GM23248 (cell line): Measurements from ENCODE around the gene LUC7L. TPM values are rescaled to one million over a fixed set of nuclear protein-coding genes. Genes with fewer than 3 reads are reported as not detected.

Experiments used
- DNase-seq: peaks from one replicate; pipeline ENCODE4 v3.0.0-alpha.2; 2015
- H2AFZ ChIP-seq: fragments of 200-600 bp; sonication (generic); 2 replicates; pipeline ENCODE4 v1.6.1; 2016; ENCODE audit warnings: antibody characterized with exemption
- H3F3A ChIP-seq: fragments of 200-600 bp; sonication (generic); 2 replicates; pipeline ENCODE4 v1.6.1; 2016; ENCODE audit warnings: mild to moderate bottlenecking, antibody characterized with exemption, mixed run types; ENCODE audit not compliant: insufficient read depth
- H3K27ac ChIP-seq: fragments of 200-600 bp; sonication (generic); 2 replicates; pipeline ENCODE4 v1.5.1; 2016; ENCODE audit warnings: mild to moderate bottlenecking
- H3K27me3 ChIP-seq: fragments of 200-600 bp; sonication (generic); replicated peaks from 2 replicates; pipeline ENCODE4 v1.6.1; 2016; ENCODE audit warnings: mild to moderate bottlenecking; ENCODE audit not compliant: insufficient read depth
- H3K36me3 ChIP-seq: fragments of 200-600 bp; sonication (generic); 2 replicates; pipeline ENCODE4 v1.6.1; 2016; ENCODE audit warnings: low read depth, mild to moderate bottlenecking
- H3K4me1 ChIP-seq: fragments of 200-600 bp; sonication (generic); 2 replicates; pipeline ENCODE4 v1.6.1; 2016; ENCODE audit warnings: mild to moderate bottlenecking; ENCODE audit not compliant: insufficient read depth
- H3K4me2 ChIP-seq: fragments of 200-600 bp; sonication (generic); one replicate; pipeline ENCODE4 v1.6.1; 2016; ENCODE audit warnings: mild to moderate bottlenecking; ENCODE audit not compliant: unreplicated experiment
- H3K4me3 ChIP-seq: fragments of 200-600 bp; sonication (generic); 2 replicates; pipeline ENCODE4 v1.5.1; 2016; ENCODE audit warnings: mild to moderate bottlenecking
- H3K79me2 ChIP-seq: fragments of 200-600 bp; sonication (generic); 2 replicates; pipeline ENCODE4 v1.6.1; 2016; ENCODE audit warnings: mild to moderate bottlenecking; ENCODE audit not compliant: insufficient read depth
- H3K9ac ChIP-seq: fragments of 200-600 bp; sonication (generic); 2 replicates; pipeline ENCODE4 v1.6.1; 2016; ENCODE audit warnings: mild to moderate bottlenecking
- H3K9me2 ChIP-seq: fragments of 200-600 bp; sonication (generic); 2 replicates; pipeline ENCODE4 v1.6.1; 2016; ENCODE audit warnings: mixed run types, mild to moderate bottlenecking, moderate library complexity; ENCODE audit not compliant: insufficient read depth
- H3K9me3 ChIP-seq: fragments of 200-600 bp; sonication (generic); one replicate; pipeline ENCODE4 v1.6.1; 2017; ENCODE audit warnings: low read depth
- H4K20me1 ChIP-seq: fragments of 200-600 bp; sonication (generic); 2 replicates; pipeline ENCODE4 v1.6.0; 2016; ENCODE audit not compliant: insufficient read depth
- EZH2 ChIP-seq: fragments of 200-600 bp; sonication (generic); IDR thresholded peaks from 2 replicates; pipeline ENCODE4 v1.6.1; 2018; ENCODE audit warnings: antibody characterized with exemption, mild to moderate bottlenecking; ENCODE audit not compliant: insufficient read depth, poor library complexity, severe bottlenecking
- EZH2phosphoT487 ChIP-seq: fragments of 200-600 bp; sonication (generic); IDR thresholded peaks from 2 replicates; pipeline ENCODE4 v1.6.1; 2018; ENCODE audit warnings: antibody characterized with exemption, moderate library complexity, mild to moderate bottlenecking, low read depth; ENCODE audit not compliant: insufficient read depth
- WGBS, 2 experiments: methylation state at CpG; one replicate each; pipeline ENCODE4 v1.1.6; 2015 to 2017; ENCODE audit warnings: low lambda C conversion rate in 2 of 2, low coverage in 1 of 2; ENCODE audit errors: missing lambda C conversion rate in 2 of 2; 5-methylcytosine and 5-hydroxymethylcytosine counted together
- in situ Hi-C: fragments of 300-500 bp; cut with MboI; formaldehyde crosslinking; loops from 2 replicates; pipeline ENCODE4 v1.15.0; 2020
- polyA plus RNA-seq: library from polyadenylated mRNA; unstranded; fragments of >200 nt; fragmentation: Nextera tagmentation; extraction: Ambion mirVana; gene quantifications from 2 replicates; pipeline ENCODE4 v1.2.1, GENCODE V29; 2016
- total RNA-seq: library from RNA; depleted of rRNA; stranded (reverse); fragments of >200 nt; shearing (Covaris generic); gene quantifications from 2 replicates; pipeline ENCODE4 v1.2.3, GENCODE V29; 2014

LUC7L gene
- total and polyA plus RNA-seq, 2 experiments from 2014 or later: 37.3 to 49.6 TPM

DNA sequence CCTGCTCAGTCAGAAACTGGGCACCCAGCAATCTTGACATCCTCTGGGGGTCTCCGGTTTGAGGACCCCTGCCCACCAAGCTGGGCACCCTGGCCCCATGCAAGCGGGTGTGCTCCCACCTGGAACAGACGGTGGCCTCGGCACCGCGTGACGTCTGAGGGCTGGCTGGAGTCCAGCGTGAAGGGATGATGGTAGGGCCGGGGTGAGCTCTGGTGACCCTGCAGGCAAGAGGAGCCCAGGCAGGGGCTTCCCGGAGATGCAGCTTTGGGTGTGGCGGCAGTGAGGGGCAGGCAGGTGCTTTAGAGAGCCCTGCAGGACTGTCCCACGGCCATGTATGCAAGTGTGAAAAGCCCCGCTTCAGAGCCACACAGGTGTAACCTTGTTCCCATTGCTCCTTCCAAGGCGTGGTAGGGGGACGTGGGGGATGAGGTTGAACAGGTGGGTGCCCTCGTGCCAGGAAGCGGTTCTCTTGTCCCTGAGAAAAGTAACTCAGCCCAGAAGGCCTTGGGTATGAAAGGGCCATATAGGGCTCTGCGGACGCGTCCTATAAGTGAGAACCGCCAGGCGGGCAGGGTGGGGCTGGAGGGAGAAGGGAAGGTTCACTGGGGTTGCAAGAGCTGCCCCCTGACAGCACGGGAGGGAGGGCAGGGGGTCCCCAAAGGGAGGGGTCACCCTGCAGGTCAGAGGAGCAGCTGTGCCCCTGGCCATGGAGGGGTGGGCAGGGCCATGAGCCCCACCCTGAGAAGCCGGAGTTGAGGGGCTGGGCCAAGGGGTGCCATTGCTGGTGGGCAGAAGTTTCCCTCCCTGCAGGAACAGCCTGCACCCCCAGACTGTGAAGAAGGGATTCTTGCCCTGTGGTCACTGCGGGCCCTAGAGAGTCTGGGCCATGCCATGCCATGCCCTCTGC is 37.3 kb upstream of the LUC7L start:
- in situ Hi-C loops: no loop called here
- Histone ChIP-seq H3K9ac (no peak overlapping the region), H3K27me3 (no peaks in the 10 kb centered on the region), H3K4me1 (no peaks in the 10 kb centered on the region), H2AFZ (no peak overlapping the region), H3F3A (no peaks in the 10 kb centered on the region), H3K79me2 (no peaks in the 10 kb centered on the region), H3K36me3 (no peaks in the 10 kb centered on the region), H3K9me2 (no peaks in the 10 kb centered on the region), H3K9me3 (no peaks in the 10 kb centered on the region), H3K27ac (no peak overlapping the region), H3K4me2 (no peak overlapping the region), H3K4me3 (no peak overlapping the region), H4K20me1 (no peaks in the 10 kb centered on the region)
- TF ChIP-seq EZH2phosphoT487 (no peak), EZH2 (no peak)
- WGBS, 2 experiments: 43 to 46% methylated on average over 25 of the region's 25 CpGs
- no peak for DNase-seq

GRCh38 chr16:265711-266110 is 36.5 kb upstream of the LUC7L start:
- no peak for TF ChIP-seq EZH2phosphoT487
- no peak for TF ChIP-seq EZH2
- Histone ChIP-seq H3K4me1 (no peaks in the 10 kb centered on the region), H2AFZ (no peak overlapping the region), H3K27ac (no peak overlapping the region), H3K4me3 (no peak overlapping the region), H4K20me1 (no peaks in the 10 kb centered on the region), H3K4me2 (no peak overlapping the region), H3K79me2 (no peaks in the 10 kb centered on the region), H3K27me3 (no peaks in the 10 kb centered on the region), H3K36me3 (no peaks in the 10 kb centered on the region), H3F3A (no peaks in the 10 kb centered on the region), H3K9me2 (no peaks in the 10 kb centered on the region), H3K9me3 (no peaks in the 10 kb centered on the region), H3K9ac (no peak overlapping the region)
- no peak for DNase-seq
- 65 to 80% methylated on average over 11 to 12 of the region's 12 CpGs for WGBS, 2 experiments
- in situ Hi-C loops: no loop called here

- 82 to 85% methylated on average over 14 of the region's 14 CpGs for WGBS, 2 experiments
- in situ Hi-C loops: no loop called here
These were observed 35.8 kb upstream of the LUC7L start for GRCh38 chr16:265002-265529.

DNA sequence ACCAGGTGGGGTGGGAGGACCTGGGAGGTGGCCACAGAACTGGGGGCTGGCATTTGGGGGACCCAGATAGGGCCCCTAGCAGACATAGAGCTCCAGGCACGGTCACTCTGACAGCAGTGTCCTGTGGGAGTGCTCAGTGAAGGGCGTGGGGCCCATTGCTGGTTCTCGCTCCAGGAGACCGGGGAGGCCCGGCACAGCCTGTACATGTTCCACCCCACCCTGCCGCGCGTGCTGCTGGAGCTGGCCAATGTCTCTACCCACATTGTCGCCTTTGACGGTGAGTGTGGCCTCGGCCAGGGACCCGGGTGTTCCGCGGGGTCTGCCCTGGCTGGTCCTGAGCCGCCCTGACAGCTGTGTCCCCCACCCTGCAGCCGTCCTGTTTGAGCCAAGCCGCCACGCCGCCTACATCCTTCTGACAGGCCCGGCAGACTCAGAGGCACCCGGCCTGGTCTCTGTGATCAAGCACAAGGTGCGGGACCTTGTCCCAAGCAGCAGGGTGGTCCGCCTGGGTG is 35.2 kb upstream of the LUC7L start:
- 92 to 95% methylated on average over 23 of the region's 23 CpGs for WGBS, 2 experiments
- Histone ChIP-seq H3K27me3 (no peaks in the 10 kb centered on the region), H3F3A (no peaks in the 10 kb centered on the region), H3K4me3 (no peak overlapping the region), H3K9ac (no peak overlapping the region), H3K4me1 (no peaks in the 10 kb centered on the region), H3K4me2 (no peak overlapping the region), H3K9me3 (no peaks in the 10 kb centered on the region), H3K9me2 (no peaks in the 10 kb centered on the region), H2AFZ (no peak overlapping the region), H4K20me1 (no peaks in the 10 kb centered on the region), H3K79me2 (no peaks in the 10 kb centered on the region), H3K36me3 (no peaks in the 10 kb centered on the region), H3K27ac (no peak overlapping the region)
- no peak for TF ChIP-seq EZH2phosphoT487
- in situ Hi-C loops: no loop called here
- DNase-seq: no peak

More at GRCh38 chr16:265002-265529, 35.8 kb upstream of the LUC7L start:
- Histone ChIP-seq H3K4me3 (no peak overlapping the region), H3K4me1 (no peaks in the 10 kb centered on the region), H4K20me1 (no peaks in the 10 kb centered on the region), H3K79me2 (no peaks in the 10 kb centered on the region), H3K9ac (no peak overlapping the region), H3K27me3 (no peaks in the 10 kb centered on the region), H3K4me2 (no peak overlapping the region), H3K9me2 (no peaks in the 10 kb centered on the region), H3F3A (no peaks in the 10 kb centered on the region), H3K9me3 (no peaks in the 10 kb centered on the region), H3K27ac (no peak overlapping the region), H2AFZ (no peak overlapping the region), H3K36me3 (no peaks in the 10 kb centered on the region)
- DNase-seq: no peak
- TF ChIP-seq EZH2 (no peak), EZH2phosphoT487 (no peak)
